NCI-H226 (cell line): ENCODE data around the gene PHLDB1.

Experiments
- DNase-seq: peaks from one replicate; pipeline ENCODE4 v3.0.0-alpha.2; 2015

The PHLDB1 gene

GRCh38 chr11:118623269-118623655, 15.8 kb downstream of the PHLDB1 start:
- DNase-seq, result peak; percentile 78

GRCh38 chr11:118625036-118625690, 17.7 kb downstream of the PHLDB1 start:
- DNase-seq, result no peak

- DNase-seq, result no peak
Observed at GRCh38 chr11:118625976-118626375, 18.6 kb downstream of the PHLDB1 start.

GRCh38 chr11:118627566-118627965, 20.2 kb downstream of the PHLDB1 start:
- DNase-seq, result no peak

GRCh38 chr11:118628031-118628430, 20.6 kb downstream of the PHLDB1 start:
- no peak for DNase-seq

GRCh38 chr11:118628432-118628831, 21.0 kb downstream of the PHLDB1 start:
- DNase-seq, result no peak

- DNase-seq, result no peak
Observed at GRCh38 chr11:118628861-118629549, 21.6 kb downstream of the PHLDB1 start.

GRCh38 chr11:118629761-118630661, 22.6 kb downstream of the PHLDB1 start:
- DNase-seq, result no peak

GRCh38 chr11:118631142-118631909, 23.9 kb downstream of the PHLDB1 start:
- no peak for DNase-seq

GRCh38 chr11:118632577-118633318, 25.3 kb downstream of the PHLDB1 start:
- no peak for DNase-seq

GRCh38 chr11:118633319-118633690, 25.9 kb downstream of the PHLDB1 start:
- no peak for DNase-seq

- no peak for DNase-seq
Observed at GRCh38 chr11:118633979-118634378, 26.6 kb downstream of the PHLDB1 start.

- DNase-seq, result peak; percentile 68
Observed at GRCh38 chr11:118634431-118635236, 27.2 kb downstream of the PHLDB1 start.

GRCh38 chr11:118635237-118635591, 27.8 kb downstream of the PHLDB1 start:
- DNase-seq, result no peak

- DNase-seq, result no peak
Observed at GRCh38 chr11:118635642-118636041, 28.2 kb downstream of the PHLDB1 start.

- no peak for DNase-seq
Observed at GRCh38 chr11:118636569-118637290, 29.3 kb downstream of the PHLDB1 start.

- no peak for DNase-seq
Observed at GRCh38 chr11:118638726-118639125, 31.3 kb downstream of the PHLDB1 start.

GRCh38 chr11:118639899-118640298, 32.5 kb downstream of the PHLDB1 start:
- no peak for DNase-seq

GRCh38 chr11:118640332-118641154, 33.1 kb downstream of the PHLDB1 start:
- no peak for DNase-seq
